Measurements from ENCODE around the gene PAQR7.

PAQR7 gene

DNA sequence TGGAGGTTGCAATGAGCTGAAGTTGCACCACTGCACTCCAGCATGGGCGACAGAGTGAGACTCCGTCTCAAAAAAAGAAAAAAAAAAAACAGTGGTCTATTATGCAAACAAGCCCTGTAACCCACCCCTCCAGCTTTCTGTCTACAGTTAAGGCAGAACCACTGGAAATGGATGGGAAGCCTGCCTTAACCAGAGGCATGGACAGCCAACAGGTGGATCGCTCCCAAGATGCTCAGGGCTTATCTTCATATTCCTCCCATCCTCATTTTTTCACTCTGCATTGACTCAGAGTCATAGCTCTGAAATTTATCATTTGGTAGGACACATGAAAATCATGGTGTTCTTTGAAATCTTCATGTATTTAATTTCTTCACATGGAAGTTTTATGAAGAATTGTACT, 47.0 kb downstream of the PAQR7 start:
- no peak overlapping the region for H3K4me3 ChIP-seq (replicated peaks; ENCODE audit: insufficient read depth, low read length)
- no peak for DNase-seq (ENCODE audit: low read depth in 1 of 2, low spot score in 1 of 2)
- TF ChIP-seq POLR2AphosphoS5 (IDR thresholded peaks at IDR 0.05; ENCODE audit: low read depth) = no peak
- no peak for TF ChIP-seq GABPA (IDR thresholded peaks at IDR 0.05; ENCODE audit: low read depth)
- TF ChIP-seq, protein P1, sequence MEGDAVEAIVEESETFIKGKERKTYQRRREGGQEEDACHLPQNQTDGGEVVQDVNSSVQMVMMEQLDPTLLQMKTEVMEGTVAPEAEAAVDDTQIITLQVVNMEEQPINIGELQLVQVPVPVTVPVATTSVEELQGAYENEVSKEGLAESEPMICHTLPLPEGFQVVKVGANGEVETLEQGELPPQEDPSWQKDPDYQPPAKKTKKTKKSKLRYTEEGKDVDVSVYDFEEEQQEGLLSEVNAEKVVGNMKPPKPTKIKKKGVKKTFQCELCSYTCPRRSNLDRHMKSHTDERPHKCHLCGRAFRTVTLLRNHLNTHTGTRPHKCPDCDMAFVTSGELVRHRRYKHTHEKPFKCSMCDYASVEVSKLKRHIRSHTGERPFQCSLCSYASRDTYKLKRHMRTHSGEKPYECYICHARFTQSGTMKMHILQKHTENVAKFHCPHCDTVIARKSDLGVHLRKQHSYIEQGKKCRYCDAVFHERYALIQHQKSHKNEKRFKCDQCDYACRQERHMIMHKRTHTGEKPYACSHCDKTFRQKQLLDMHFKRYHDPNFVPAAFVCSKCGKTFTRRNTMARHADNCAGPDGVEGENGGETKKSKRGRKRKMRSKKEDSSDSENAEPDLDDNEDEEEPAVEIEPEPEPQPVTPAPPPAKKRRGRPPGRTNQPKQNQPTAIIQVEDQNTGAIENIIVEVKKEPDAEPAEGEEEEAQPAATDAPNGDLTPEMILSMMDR (IDR thresholded peaks at IDR 0.05; ENCODE audit: insufficient read depth, low read length) = no peak
- TF ChIP-seq, protein P2, sequence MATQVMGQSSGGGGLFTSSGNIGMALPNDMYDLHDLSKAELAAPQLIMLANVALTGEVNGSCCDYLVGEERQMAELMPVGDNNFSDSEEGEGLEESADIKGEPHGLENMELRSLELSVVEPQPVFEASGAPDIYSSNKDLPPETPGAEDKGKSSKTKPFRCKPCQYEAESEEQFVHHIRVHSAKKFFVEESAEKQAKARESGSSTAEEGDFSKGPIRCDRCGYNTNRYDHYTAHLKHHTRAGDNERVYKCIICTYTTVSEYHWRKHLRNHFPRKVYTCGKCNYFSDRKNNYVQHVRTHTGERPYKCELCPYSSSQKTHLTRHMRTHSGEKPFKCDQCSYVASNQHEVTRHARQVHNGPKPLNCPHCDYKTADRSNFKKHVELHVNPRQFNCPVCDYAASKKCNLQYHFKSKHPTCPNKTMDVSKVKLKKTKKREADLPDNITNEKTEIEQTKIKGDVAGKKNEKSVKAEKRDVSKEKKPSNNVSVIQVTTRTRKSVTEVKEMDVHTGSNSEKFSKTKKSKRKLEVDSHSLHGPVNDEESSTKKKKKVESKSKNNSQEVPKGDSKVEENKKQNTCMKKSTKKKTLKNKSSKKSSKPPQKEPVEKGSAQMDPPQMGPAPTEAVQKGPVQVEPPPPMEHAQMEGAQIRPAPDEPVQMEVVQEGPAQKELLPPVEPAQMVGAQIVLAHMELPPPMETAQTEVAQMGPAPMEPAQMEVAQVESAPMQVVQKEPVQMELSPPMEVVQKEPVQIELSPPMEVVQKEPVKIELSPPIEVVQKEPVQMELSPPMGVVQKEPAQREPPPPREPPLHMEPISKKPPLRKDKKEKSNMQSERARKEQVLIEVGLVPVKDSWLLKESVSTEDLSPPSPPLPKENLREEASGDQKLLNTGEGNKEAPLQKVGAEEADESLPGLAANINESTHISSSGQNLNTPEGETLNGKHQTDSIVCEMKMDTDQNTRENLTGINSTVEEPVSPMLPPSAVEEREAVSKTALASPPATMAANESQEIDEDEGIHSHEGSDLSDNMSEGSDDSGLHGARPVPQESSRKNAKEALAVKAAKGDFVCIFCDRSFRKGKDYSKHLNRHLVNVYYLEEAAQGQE (IDR thresholded peaks at IDR 0.05; ENCODE audit: insufficient replicate concordance, low read depth) = no peak
- TF ChIP-seq SPI1 (IDR thresholded peaks at IDR 0.05; ENCODE audit: borderline replicate concordance, low read depth) = no peak
- H3K27ac ChIP-seq (replicated peaks) = no peak overlapping the region
- no peaks in the 10 kb centered on the region for H3K27me3 ChIP-seq (ENCODE audit: insufficient read depth, poor library complexity, severe bottlenecking)

DNA sequence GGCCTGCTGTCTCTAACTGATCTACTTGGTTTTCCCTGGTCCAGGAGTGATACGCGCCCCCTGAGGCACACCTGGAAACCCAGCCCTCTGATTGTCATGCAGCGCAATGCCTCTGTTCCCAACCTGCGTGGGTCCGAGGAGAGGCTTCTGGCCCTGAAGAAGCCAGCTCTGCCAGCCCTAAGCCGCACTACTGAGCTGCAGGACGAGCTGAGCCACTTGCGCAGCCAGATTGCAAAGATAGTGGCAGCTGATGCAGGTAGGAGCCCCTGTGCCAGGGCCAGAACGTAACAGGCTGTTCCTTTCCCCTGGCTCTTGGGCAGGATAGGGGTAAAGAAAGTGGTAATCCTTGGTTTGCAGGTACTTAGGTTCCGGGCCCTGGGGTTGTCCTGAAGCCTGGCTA, 48.9 kb downstream of the PAQR7 start:
- no peak overlapping the region for H3K27ac ChIP-seq (replicated peaks)
- no peak overlapping the region for H3K4me3 ChIP-seq (replicated peaks; ENCODE audit: insufficient read depth, low read length)
- TF ChIP-seq, protein P1 (IDR thresholded peaks at IDR 0.05; ENCODE audit: insufficient read depth, low read length) = no peak
- TF ChIP-seq POLR2AphosphoS5 (IDR thresholded peaks at IDR 0.05; ENCODE audit: low read depth) = no peak
- TF ChIP-seq, protein P2 (IDR thresholded peaks at IDR 0.05; ENCODE audit: insufficient replicate concordance, low read depth) = no peak
- no peak for TF ChIP-seq SPI1 (IDR thresholded peaks at IDR 0.05; ENCODE audit: borderline replicate concordance, low read depth)
- no peak for TF ChIP-seq GABPA (IDR thresholded peaks at IDR 0.05; ENCODE audit: low read depth)
- no peak for DNase-seq (ENCODE audit: low read depth in 1 of 2, low spot score in 1 of 2)
- no peaks in the 10 kb centered on the region for H3K27me3 ChIP-seq (ENCODE audit: insufficient read depth, poor library complexity, severe bottlenecking)

DNA sequence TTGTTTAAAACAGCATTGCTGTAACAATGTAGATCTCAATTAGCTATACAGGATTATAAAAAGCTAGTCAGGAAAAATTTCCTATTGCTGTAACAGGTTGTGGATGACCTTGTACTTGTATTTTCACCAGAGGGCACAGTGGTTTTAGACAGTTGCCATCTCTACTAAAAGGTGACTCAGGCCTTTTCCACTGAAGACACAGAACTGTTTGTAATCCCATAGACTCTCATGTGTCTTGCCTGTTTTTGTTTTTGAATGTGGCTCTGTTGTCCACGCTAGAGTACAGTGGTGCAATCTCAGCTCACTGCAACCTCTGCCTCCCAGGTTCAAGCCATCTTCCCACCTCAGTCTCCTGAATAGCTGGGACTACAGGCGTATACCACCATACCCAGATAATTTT, 49.9 kb downstream of the PAQR7 start:
- Histone ChIP-seq H3K4me3 (replicated peaks; ENCODE audit: insufficient read depth, low read length) (no peak overlapping the region), H3K27me3 (ENCODE audit: insufficient read depth, poor library complexity, severe bottlenecking) (no peaks in the 10 kb centered on the region), H3K27ac (replicated peaks) (no peak overlapping the region)
- no peak for TF ChIP-seq POLR2AphosphoS5 (IDR thresholded peaks at IDR 0.05; ENCODE audit: low read depth)
- no peak for TF ChIP-seq SPI1 (IDR thresholded peaks at IDR 0.05; ENCODE audit: borderline replicate concordance, low read depth)
- TF ChIP-seq GABPA (IDR thresholded peaks at IDR 0.05; ENCODE audit: low read depth) = no peak
- TF ChIP-seq, protein P1 (IDR thresholded peaks at IDR 0.05; ENCODE audit: insufficient read depth, low read length) = no peak
- TF ChIP-seq, protein P2 (IDR thresholded peaks at IDR 0.05; ENCODE audit: insufficient replicate concordance, low read depth) = no peak
- no peak for DNase-seq (ENCODE audit: low read depth in 1 of 2, low spot score in 1 of 2)
